Motor neuron (in vitro differentiated cells): ENCODE data around the gene LARP1. TPM values are rescaled to one million over a fixed set of nuclear protein-coding genes. Genes with fewer than 3 reads are reported as not detected.
"Not testable (repeated sequence)": the region's sequence is repeated elsewhere in the genome, so short reads cannot be mapped to it uniquely, and the experiment has no call there.

ENCODE experiments used
- ATAC-seq, 8 experiments: fragments of 200-7000 bp; cut with Tn5 transposase; replicated peaks in 6 of 8; 2 replicates each; pipeline ENCODE4 v1.8.0; 2021; ENCODE audit warnings: mild to moderate bottlenecking in 8 of 8, moderate library complexity in 8 of 8
- H3K27ac ChIP-seq, 2 donors: fragments of 250-450 bp; sonication (Bioruptor Pico); 2 replicates each; pipeline ENCODE4 v1.9.0; 2021; ENCODE audit warnings: antibody characterized with exemption in 2 of 2, mild to moderate bottlenecking in 2 of 2, moderate library complexity in 1 of 2
- H3K4me1 ChIP-seq, 2 donors: fragments of 250-450 bp; sonication (Bioruptor Pico); replicated peaks in 1 of 2; 2 replicates each; pipeline ENCODE4 v1.6.1; 2021; ENCODE audit warnings: antibody characterized with exemption in 2 of 2, mild to moderate bottlenecking in 2 of 2, moderate library complexity in 1 of 2
- H3K4me3 ChIP-seq, 5 donors: fragments of 250-450 bp; sonication (Bioruptor Pico); 2 replicates each; pipeline ENCODE4 v1.9.0; 2021; ENCODE audit warnings: antibody characterized with exemption in 5 of 5, mild to moderate bottlenecking in 5 of 5, moderate library complexity in 4 of 5
- WGBS, 10 experiments: fragments of 450-650 bp; shearing (Covaris generic); methylation state at CpG; one replicate each; pipeline ENCODE4 v1.0.0; 2022; 5-methylcytosine and 5-hydroxymethylcytosine counted together
- in situ Hi-C, 9 experiments: fragments of 400-800 bp; cut with MboI; loops; one replicate each; pipeline ENCODE4 v1.15.0; 2021; ENCODE audit warnings: low sequenced_read_pairs in 9 of 9, low pct_unique_long_range_greater_than_20kb in 2 of 9; ENCODE audit not compliant: unreplicated experiment in 9 of 9
- total RNA-seq, 8 experiments: library from RNA; unstranded; fragments of 300-600 nt; gene quantifications; 2 replicates each; pipeline versions ENCODE4 v1.2.3 to v1.2.4, GENCODE V29; 2022

The LARP1 gene
- total RNA-seq, 8 experiments from 2014 or later = 59.1 to 209 (median 82.6) TPM

DNA sequence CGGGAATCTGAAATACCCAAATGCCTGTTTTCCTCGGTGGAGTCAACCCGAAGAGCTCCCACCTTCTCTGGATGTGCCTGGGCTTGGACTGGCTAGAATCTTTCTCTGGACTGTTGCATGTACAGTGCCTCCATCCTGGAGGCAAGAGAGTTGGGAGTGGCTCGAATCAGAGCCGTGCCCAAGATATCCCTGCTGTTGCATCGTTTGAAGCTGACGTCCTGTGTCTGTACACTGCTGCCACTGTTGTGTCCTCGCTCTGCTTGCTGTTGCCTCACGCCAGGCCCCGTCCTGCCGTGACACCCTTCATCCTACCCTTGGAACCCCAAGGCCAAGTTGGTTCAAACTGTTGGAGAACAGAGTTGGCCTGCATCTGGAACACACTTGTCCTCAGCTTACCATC is 59.8 kb downstream of the LARP1 start:
- 58 to 100% (median 92%) methylated on average over 1 to 10 of the region's 11 CpGs; no CpG with 5 or more reads in 1 of the 10 experiments for WGBS, 10 experiments
- no peak overlapping the region for H3K4me3 ChIP-seq
- H3K4me1 ChIP-seq = peaks cover 0 to 3% of the 10 kb centered on the region in 2 donors
- peak in 5 of 8 experiments; percentile 23 to 63 (median 43) for ATAC-seq
- in situ Hi-C loops = loop anchor here in 2 of 9 experiments (25.0 kb wide), 1 partner anchor 153 kb away; no protein-coding TSS in a partner anchor
- H3K27ac ChIP-seq = no peak overlapping the region

DNA sequence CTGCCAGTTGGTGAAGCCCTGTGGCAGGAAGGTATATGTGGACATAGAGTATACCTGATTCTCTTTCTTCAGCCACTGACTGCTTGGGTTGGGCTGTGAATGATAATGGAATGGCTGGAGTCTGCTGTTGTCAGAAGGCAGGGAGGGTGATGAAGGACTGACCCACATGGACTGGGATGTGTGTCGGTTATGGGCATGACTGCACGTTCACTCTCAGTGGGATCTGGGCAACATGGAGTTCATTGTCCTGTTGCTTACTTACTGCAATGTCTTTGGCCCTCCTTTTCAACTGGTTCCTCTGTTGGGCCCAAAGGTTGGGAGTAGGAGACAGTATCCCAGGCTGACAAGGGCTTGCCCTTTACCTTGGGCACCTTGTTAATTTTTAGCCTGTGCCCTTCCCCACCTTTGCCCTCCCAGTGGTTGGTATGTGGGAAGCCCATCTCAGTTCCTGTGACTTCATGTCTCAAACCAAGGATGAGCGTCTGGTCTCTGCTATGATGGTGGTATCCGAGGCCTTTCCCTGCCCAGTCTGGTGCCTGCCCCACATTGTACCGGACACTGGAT is 60.6 kb downstream of the LARP1 start:
- ATAC-seq = peak in 3 of 8 experiments; percentile 12 to 23 (median 16)
- peaks cover 0 to 3% of the 10 kb centered on the region in 2 donors for H3K4me1 ChIP-seq
- no peak overlapping the region for H3K27ac ChIP-seq
- 92 to 100% (median 100%) methylated on average over 1 to 2 of the region's 5 CpGs; no CpG with 5 or more reads in 4 of the 10 experiments for WGBS, 10 experiments
- in situ Hi-C loops = loop anchor here in 2 of 9 experiments (25.0 kb wide), 1 partner anchor 153 kb away; no protein-coding TSS in a partner anchor
- H3K4me3 ChIP-seq = no peak overlapping the region

DNA sequence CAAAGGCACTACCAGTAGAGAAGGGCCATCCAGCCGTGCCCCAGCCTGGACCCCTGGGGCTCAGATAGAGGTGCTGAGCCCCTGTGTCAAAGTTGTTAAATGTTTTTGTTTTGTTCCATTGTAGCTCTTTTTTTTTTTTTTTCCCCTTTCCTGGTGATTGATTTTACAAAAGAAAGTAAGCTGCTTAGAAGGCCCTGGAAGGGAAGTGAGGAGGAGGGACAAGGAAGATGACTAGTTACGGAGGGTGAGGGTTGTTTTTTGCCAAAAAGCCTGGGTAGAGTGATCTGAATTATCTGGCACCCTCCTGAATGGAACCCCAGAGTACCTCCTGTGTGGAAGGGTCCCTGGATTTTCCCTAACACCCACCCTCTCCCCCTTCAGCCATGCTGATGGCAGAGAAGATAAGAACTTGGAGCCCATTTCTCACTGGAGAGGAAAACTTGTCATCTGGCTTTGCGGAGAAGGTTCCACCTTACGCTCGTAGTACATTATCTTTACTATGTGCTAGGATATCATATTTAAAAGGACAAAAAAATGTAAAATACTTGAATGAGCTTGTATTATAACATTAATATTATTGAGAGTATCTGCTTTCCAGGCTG is 61.8 kb downstream of the LARP1 start:
- 77 to 100% (median 93%) methylated on average over 1 to 5 of the region's 5 CpGs; no CpG with 5 or more reads in 2 of the 10 experiments for WGBS, 10 experiments
- in situ Hi-C loops = loop anchor here in 2 of 9 experiments (25.0 kb wide), 1 partner anchor 155 kb away; no protein-coding TSS in a partner anchor
- ATAC-seq = no peak
- Histone ChIP-seq H3K4me3 (no peak overlapping the region), H3K4me1 (peaks cover 0 to 3% of the 10 kb centered on the region in 2 donors), H3K27ac (no peak overlapping the region)

DNA sequence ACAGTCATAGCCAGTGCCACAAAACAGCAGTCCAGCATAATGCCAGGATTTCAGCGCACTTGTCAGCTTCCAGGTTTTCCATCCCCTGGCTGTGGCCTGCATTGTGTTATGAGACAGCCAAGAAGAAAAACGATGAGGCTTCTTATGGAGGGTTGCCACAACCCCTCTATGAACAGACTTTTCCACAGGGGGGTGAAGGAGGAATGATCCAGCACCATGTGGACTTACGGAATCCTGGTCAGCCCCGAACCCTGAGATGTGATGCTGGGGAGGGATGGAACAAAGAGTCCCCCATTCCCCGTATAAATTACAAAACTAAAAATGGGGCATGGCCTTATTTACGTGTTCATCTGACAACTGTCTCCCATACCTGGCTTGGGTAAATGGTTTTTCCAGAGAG is 62.6 kb downstream of the LARP1 start:
- Histone ChIP-seq H3K4me1 (peaks cover 0 to 3% of the 10 kb centered on the region in 2 donors), H3K27ac (no peak overlapping the region), H3K4me3 (no peak overlapping the region)
- no peak for ATAC-seq
- in situ Hi-C loops = loop anchor here in 2 of 9 experiments (25.0 kb wide), 1 partner anchor 156 kb away; no protein-coding TSS in a partner anchor
- WGBS, 10 experiments = 60 to 100% (median 100%) methylated on average over 1 to 3 of the region's 6 CpGs; no CpG with 5 or more reads in 7 of the 10 experiments

DNA sequence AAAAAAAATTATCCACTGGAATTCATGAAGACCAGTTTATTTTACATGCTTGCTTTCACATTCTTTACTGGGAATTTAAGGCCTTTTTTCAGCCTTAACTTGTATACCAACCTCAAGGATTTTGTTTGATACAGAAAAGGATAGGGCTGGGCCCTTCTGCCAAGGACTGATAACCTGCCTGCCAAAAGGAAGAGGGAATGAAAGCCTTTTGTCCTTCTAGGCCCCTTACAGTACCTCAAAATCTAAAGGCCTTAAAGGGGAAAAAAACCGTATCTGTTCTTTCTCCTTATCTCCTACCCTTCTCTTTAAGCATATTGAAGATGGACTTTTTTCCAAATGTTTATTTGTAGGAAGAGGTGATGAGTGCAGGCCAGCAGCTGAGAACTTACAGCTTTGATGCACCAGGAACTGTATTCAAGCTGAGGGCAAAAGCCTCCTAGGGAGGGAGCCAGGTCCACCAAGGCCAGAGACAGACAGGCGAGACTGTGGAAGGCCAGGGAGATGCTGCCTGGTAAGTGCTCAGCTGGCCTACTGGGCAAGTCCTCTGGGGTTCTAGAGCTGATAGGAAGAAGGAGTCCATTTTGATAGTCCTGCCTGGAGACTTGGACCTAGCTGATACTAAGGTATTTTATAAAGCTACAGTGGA is 63.4 kb downstream of the LARP1 start:
- Histone ChIP-seq H3K4me1 (peaks cover 0 to 3% of the 10 kb centered on the region in 2 donors), H3K4me3 (no peak overlapping the region), H3K27ac (no peak overlapping the region)
- in situ Hi-C loops = loop anchor here in 2 of 9 experiments (25.0 kb wide), 1 partner anchor 156 kb away; no protein-coding TSS in a partner anchor
- WGBS, 10 experiments = 67 to 100% (median 100%) methylated on average over 1 to 2 of the region's 2 CpGs; no CpG with 5 or more reads in 3 of the 10 experiments
- no peak for ATAC-seq

DNA sequence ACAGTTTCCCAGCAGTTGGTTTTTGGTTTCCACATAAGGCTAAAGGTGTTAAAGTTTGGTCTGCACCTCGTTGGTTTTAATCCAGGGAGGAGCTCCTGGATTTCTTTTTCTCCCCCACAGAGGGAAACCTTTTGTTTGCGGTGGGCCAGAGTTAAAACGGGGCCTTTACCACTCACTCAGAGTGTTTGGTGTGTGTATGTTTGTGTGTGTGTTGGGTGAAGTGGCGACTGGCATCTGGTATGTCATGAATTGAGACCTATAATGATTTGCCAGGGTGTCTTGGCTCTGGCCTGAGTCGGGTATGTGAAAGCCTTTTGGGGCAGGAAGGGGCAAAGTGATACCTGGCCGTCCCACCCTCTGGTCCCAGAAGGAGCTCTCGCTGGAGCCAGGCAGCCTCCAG is 64.4 kb downstream of the LARP1 start:
- in situ Hi-C loops = loop anchor here in 2 of 9 experiments (25.0 kb wide), 1 partner anchor 157 kb away; no protein-coding TSS in a partner anchor
- WGBS, 10 experiments = 27 to 100% (median 95%) methylated on average over 1 to 7 of the region's 7 CpGs; no CpG with 5 or more reads in 2 of the 10 experiments
- Histone ChIP-seq H3K4me3 (no peak overlapping the region), H3K27ac (no peak overlapping the region), H3K4me1 (peaks cover 0 to 3% of the 10 kb centered on the region in 2 donors)
- no peak for ATAC-seq

DNA sequence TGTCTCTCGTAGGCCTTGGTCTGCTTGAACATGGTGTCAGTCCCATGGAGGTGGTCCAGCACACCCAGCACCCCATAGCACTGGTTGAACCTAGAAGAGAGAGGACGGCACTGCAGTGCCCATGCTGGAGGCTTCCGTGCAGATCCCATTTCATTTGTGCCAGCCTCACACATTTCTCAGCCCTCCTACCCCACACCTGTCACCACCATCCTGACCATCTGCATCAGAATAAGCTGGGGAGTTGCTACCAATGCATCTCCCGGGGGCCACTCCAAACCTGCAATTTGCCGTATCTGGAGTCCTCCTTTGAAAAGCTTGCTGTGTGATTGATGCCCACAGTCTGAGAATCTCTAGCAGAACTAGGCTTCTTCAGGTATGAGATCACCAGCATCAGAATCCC is 65.2 kb downstream of the LARP1 start:
- Histone ChIP-seq H3K27ac (no peak overlapping the region), H3K4me3 (no peak overlapping the region), H3K4me1 (peaks cover 0 to 3% of the 10 kb centered on the region in 2 donors)
- in situ Hi-C loops = loop anchor here in 2 of 9 experiments (25.0 kb wide), 1 partner anchor 158 kb away; no protein-coding TSS in a partner anchor
- WGBS, 10 experiments = 78 to 100% (median 100%) methylated on average over 1 to 5 of the region's 5 CpGs; no CpG with 5 or more reads in 5 of the 10 experiments
- peak in 2 of 8 experiments; percentile 11 to 13 for ATAC-seq

DNA sequence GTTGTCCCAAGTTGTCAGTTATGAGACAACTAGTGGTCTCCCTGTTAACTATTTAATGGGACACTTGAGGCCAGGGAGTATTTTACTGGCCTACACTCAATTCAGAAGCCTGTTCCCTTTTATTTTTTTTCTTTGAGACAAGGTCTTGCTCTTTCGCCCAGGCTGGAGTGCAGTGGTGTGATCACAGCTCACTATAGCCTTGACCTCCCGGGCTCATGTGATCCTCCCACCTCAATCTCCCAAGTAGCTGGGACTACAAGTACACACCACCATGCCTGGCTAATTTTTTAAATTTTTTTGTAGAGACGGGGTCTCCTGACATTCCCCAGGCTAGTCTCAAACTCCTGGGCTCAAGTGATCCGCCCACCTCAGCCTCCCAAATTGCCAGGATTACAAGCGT is 67.7 kb downstream of the LARP1 start:
- not testable (repeated sequence) for H3K27ac ChIP-seq, H3K4me1 ChIP-seq, H3K4me3 ChIP-seq, ATAC-seq
- in situ Hi-C loops = loop anchor here in 2 of 9 experiments (25.0 kb wide), 1 partner anchor 161 kb away; no protein-coding TSS in a partner anchor
- WGBS, 10 experiments = 87 to 100% (median 99%) methylated on average over 1 to 4 of the region's 5 CpGs; no CpG with 5 or more reads in 2 of the 10 experiments

DNA sequence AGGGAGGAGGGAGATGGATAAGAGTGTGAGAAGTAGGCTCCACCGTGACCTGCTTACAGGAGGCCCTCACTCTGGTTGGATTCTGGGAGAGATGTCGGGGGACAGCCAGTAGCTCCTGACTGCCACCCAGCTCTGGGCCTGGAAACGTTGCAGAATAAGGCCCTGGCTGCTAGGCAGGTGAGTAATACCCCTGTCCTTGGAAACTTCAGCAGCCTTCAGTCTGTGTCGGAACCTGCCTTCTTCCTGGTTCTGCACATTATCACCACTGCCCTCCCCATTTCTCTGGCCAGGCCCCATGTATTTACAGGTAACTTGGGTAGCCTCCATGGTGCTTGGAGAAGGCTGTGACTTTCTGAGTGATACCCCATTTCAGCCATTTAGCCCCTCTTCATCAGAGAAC is 68.4 kb downstream of the LARP1 start:
- in situ Hi-C loops = loop anchor here in 2 of 9 experiments (25.0 kb wide), 1 partner anchor 161 kb away; no protein-coding TSS in a partner anchor
- 80 to 94% (median 93%) methylated on average over 1 to 3 of the region's 4 CpGs; no CpG with 5 or more reads in 6 of the 10 experiments for WGBS, 10 experiments
- Histone ChIP-seq H3K4me1 (no peaks in the 10 kb centered on the region), H3K4me3 (no peak overlapping the region), H3K27ac (no peak overlapping the region)
- ATAC-seq = no peak

DNA sequence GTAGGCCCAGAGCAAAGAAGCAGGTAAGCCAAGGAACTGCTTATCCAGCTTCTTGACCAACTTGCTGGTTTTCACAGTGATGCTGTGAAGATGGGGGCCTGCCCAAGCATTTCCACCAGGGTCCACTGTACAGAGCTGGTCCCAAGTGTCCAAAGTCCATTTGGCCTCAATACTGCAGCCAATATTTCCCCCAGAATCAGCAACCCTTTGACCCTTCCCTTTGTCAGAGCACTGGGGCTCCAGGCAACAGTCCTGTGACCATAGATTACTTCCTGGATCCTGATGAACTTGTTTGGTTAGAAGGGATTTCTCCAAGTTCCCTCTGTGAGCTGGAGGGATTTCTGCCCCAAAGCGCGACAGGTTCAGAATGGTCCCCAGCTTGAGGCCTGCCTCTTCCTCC is 68.9 kb downstream of the LARP1 start:
- H3K4me1 ChIP-seq = no peaks in the 10 kb centered on the region
- in situ Hi-C loops = loop anchor here in 2 of 9 experiments (25.0 kb wide), 1 partner anchor 162 kb away; no protein-coding TSS in a partner anchor
- WGBS, 10 experiments = 100% methylated on average over 2 of the region's 2 CpGs; no CpG with 5 or more reads in 4 of the 10 experiments
- no peak overlapping the region for H3K4me3 ChIP-seq
- H3K27ac ChIP-seq = no peak overlapping the region
- ATAC-seq = no peak

DNA sequence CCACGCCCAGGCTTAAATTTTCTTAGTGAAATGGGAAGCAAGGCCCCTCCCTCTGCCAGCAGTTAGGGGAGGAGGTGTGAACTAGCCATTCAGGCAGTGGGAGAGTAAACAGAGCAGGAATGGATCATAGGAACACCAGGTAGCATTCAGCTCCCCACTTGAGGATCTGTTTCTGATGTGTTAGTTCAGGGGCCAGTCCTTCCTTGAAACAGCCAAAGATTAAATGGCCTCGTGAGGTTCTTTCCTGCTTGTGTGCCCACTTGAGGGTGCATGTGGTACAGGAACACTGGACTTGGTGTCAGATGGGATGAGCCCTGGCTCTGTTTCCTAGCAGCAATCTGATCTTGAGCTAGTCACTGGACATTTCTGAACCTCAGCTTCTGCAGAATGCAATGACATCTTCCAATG is 74.0 kb downstream of the LARP1 start:
- H3K4me3 ChIP-seq = no peak overlapping the region
- H3K27ac ChIP-seq = no peak overlapping the region
- in situ Hi-C loops = no loop called here
- H3K4me1 ChIP-seq = no peaks in the 10 kb centered on the region
- whole genome bisulfite sequencing, 10 experiments = 57 to 100% (median 73%) methylated on average over 1 to 2 of the region's 2 CpGs; no CpG with 5 or more reads in 6 of the 10 experiments
- peak in 2 of 8 experiments; percentile 16 to 36 for ATAC-seq

DNA sequence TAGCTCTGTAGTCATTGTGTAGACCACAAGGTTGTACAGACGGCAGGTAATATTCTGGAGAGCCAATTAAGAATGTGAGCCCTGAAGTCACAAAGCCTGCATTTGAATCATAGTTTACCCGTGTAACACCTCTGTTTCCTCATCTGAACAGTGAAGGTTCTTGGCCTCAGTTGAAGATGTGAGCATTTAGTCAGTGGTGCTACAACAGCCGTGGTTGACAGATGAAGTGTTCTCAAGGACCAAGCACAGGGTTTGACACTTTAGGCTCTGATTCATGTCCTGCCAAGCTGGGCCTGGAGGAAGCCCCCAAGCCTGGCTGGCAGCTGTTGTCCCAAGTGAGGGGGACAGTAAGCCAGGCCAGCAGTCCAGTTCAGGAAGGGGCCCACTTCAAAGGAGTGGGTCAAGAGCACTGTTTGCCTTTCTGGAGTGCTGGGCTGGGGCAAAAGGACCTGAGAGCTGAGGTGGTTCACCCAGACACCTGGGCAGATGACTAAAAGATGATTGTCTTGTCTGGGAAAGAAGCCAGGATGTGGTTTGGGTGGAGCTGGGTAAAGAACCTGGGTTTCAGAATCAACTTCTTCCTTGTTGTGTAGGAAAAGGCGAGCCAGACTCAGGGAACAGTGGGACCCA is 74.5 kb downstream of the LARP1 start:
- WGBS, 10 experiments = 66 to 90% (median 80%) methylated on average over 1 to 4 of the region's 4 CpGs; no CpG with 5 or more reads in 5 of the 10 experiments
- Histone ChIP-seq H3K27ac (no peak overlapping the region), H3K4me1 (no peaks in the 10 kb centered on the region), H3K4me3 (no peak overlapping the region)
- in situ Hi-C loops = no loop called here
- ATAC-seq = peak in 1 of 8 experiments; percentile 18
